GM21367 (cell line): ENCODE results near the gene CTNND2.

Experiments used
- ATAC-seq: cut with Tn5 transposase; IDR thresholded peaks from one replicate; pipeline ENCODE4 v1.9.1; 2021; ENCODE audit not compliant: unreplicated experiment

CTNND2 gene

GRCh38 chr5:11056560-11056959, 847.7 kb downstream of the CTNND2 start:
- ATAC-seq = no peak

GRCh38 chr5:11054014-11054413, 850.2 kb downstream of the CTNND2 start:
- ATAC-seq = no peak

- ATAC-seq = no peak
These were observed 851.4 kb downstream of the CTNND2 start for GRCh38 chr5:11052871-11053270.

- ATAC-seq = no peak
These were observed 853.5 kb downstream of the CTNND2 start for GRCh38 chr5:11050596-11051304.

GRCh38 chr5:11048760-11049159, 855.5 kb downstream of the CTNND2 start:
- no peak for ATAC-seq

- ATAC-seq = no peak
These were observed 856.6 kb downstream of the CTNND2 start for GRCh38 chr5:11047625-11048024.

- ATAC-seq = no peak
These were observed 857.2 kb downstream of the CTNND2 start for GRCh38 chr5:11047030-11047429.

- no peak for ATAC-seq
These were observed 858.1 kb downstream of the CTNND2 start for GRCh38 chr5:11046160-11046559.

- no peak for ATAC-seq
These were observed 858.8 kb downstream of the CTNND2 start for GRCh38 chr5:11045411-11045810.

- ATAC-seq = no peak
These were observed 859.7 kb downstream of the CTNND2 start for GRCh38 chr5:11044581-11044980.

GRCh38 chr5:11043881-11044280, 860.4 kb downstream of the CTNND2 start:
- ATAC-seq = no peak

- no peak for ATAC-seq
These were observed 863.9 kb downstream of the CTNND2 start for GRCh38 chr5:11040345-11040744.

GRCh38 chr5:11038772-11039171, 865.5 kb downstream of the CTNND2 start:
- ATAC-seq = no peak

GRCh38 chr5:11037941-11038340, 866.3 kb downstream of the CTNND2 start:
- ATAC-seq = no peak

GRCh38 chr5:11037080-11037479, 867.2 kb downstream of the CTNND2 start:
- peak; percentile 61 for ATAC-seq

GRCh38 chr5:11030671-11031070, 873.6 kb downstream of the CTNND2 start:
- no peak for ATAC-seq

GRCh38 chr5:11027660-11028059, 876.6 kb downstream of the CTNND2 start:
- ATAC-seq = peak; percentile 64

- ATAC-seq = no peak
These were observed 877.7 kb downstream of the CTNND2 start for GRCh38 chr5:11026543-11026942.

GRCh38 chr5:11023945-11024344, 880.3 kb downstream of the CTNND2 start:
- no peak for ATAC-seq

- ATAC-seq = no peak
These were observed 890.5 kb downstream of the CTNND2 start for GRCh38 chr5:11013793-11014192.

- no peak for ATAC-seq
These were observed 892.0 kb downstream of the CTNND2 start for GRCh38 chr5:11012295-11012694.

- no peak for ATAC-seq
These were observed 893.6 kb downstream of the CTNND2 start for GRCh38 chr5:11010429-11011210.
